H1 (cell line): ENCODE measurements around the gene ERGIC3.

Source experiments
- BRCA1 ChIP-seq: IDR thresholded peaks from 2 replicates; pipeline ENCODE4 v1.6.1; 2012; ENCODE audit warnings: low read depth, low read length, improper control_type of control experiment
- EZH2 ChIP-seq: fragments of 200-600 bp; sonication (generic); IDR thresholded peaks from 2 replicates; pipeline ENCODE4 v1.7.1; 2012; ENCODE audit warnings: low read depth, mild to moderate bottlenecking, moderate library complexity, low read length, inconsistent platforms; ENCODE audit not compliant: severe bottlenecking
- GABPA ChIP-seq: IDR thresholded peaks from 2 replicates; pipeline ENCODE4 v1.6.1; 2011; ENCODE audit warnings: mild to moderate bottlenecking, low read length, moderate library complexity, borderline replicate concordance; ENCODE audit not compliant: insufficient read depth
- JUND ChIP-seq: IDR thresholded peaks from 2 replicates; pipeline ENCODE4 v1.6.1; 2011; ENCODE audit warnings: mild to moderate bottlenecking, improper control_type of control experiment, low read length
- POLR2A ChIP-seq, 2 experiments: IDR thresholded peaks; 1 replicate in 1 of 2; 2 replicates in 1 of 2; pipeline ENCODE4 v1.6.1; 2011; ENCODE audit warnings: low read depth in 2 of 2, low read length in 2 of 2, mild to moderate bottlenecking in 2 of 2; ENCODE audit errors: control extremely low read depth in 1 of 2
- RAD21 ChIP-seq, 2 experiments: IDR thresholded peaks in 1 of 2; conservative IDR thresholded peaks in 1 of 2; 2 replicates each; pipeline ENCODE4 v1.6.1; 2011; ENCODE audit warnings: low read depth in 2 of 2, low read length in 2 of 2, improper control_type of control experiment in 1 of 2, inconsistent platforms in 1 of 2, mild to moderate bottlenecking in 1 of 2, moderate library complexity in 1 of 2
- SRF ChIP-seq: IDR thresholded peaks from 2 replicates; pipeline ENCODE4 v1.6.1; 2011; ENCODE audit warnings: mild to moderate bottlenecking, low read depth, low read length, moderate library complexity
- TAF1 ChIP-seq: IDR thresholded peaks from 2 replicates; pipeline ENCODE4 v1.6.1; 2011; ENCODE audit warnings: mild to moderate bottlenecking, low read depth, low read length
- TBP ChIP-seq: IDR thresholded peaks from 2 replicates; pipeline ENCODE4 v1.6.1; 2011; ENCODE audit warnings: low read depth, low read length, improper control_type of control experiment
- TF ChIP-seq, protein P1 (sequence below), 3 experiments: IDR thresholded peaks; 1 replicate in 2 of 3; 2 replicates in 1 of 3; pipeline versions ENCODE4 v1.5.1 to v1.6.1; 2011; ENCODE audit warnings: low read length in 3 of 3, mild to moderate bottlenecking in 3 of 3, inconsistent platforms in 2 of 3, low read depth in 1 of 3, moderate library complexity in 1 of 3; ENCODE audit not compliant: insufficient read depth in 1 of 3; ENCODE audit errors: control extremely low read depth in 1 of 3
- TF ChIP-seq, protein P2 (sequence below): IDR thresholded peaks from 2 replicates; pipeline ENCODE4 v1.6.1; 2011; ENCODE audit warnings: low read depth, mild to moderate bottlenecking, low read length; ENCODE audit not compliant: insufficient read depth

DNA sequence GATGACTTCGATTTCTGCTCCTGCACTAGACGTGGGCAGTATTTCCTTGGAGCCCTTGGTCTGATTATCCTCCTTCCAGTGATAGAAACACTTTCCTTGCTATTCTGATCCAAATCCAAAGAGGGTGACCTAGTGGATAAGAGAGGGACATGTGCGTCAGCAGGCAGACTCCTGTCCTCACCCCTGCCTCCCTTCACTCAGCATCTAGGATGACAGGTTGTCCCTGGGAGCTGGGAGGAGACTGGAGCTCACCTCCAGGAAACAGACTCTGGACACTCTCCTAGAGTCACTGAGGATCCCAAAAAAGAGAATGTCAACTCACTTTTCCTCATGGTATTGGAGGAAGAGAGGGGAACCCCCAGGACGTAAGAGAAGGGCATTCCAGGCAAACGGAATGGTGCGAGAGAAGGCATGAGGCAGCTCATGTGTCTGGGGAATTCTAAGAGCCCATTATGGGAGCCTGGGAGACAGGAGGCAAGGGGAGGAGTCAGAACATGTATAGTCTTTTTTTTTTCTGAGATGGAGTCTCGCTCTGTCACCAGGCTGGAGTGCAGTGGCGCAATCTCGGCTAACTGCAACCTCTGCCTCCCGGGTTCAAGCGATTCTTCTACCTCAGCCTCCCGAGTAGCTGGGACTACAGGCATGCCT is 14.6 kb upstream of the ERGIC3 start:
- TF ChIP-seq, protein P1, sequence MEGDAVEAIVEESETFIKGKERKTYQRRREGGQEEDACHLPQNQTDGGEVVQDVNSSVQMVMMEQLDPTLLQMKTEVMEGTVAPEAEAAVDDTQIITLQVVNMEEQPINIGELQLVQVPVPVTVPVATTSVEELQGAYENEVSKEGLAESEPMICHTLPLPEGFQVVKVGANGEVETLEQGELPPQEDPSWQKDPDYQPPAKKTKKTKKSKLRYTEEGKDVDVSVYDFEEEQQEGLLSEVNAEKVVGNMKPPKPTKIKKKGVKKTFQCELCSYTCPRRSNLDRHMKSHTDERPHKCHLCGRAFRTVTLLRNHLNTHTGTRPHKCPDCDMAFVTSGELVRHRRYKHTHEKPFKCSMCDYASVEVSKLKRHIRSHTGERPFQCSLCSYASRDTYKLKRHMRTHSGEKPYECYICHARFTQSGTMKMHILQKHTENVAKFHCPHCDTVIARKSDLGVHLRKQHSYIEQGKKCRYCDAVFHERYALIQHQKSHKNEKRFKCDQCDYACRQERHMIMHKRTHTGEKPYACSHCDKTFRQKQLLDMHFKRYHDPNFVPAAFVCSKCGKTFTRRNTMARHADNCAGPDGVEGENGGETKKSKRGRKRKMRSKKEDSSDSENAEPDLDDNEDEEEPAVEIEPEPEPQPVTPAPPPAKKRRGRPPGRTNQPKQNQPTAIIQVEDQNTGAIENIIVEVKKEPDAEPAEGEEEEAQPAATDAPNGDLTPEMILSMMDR (IDR thresholded peaks at IDR 0.05; ENCODE audit: control extremely low read depth in 1 of 3, insufficient read depth in 1 of 3, low read depth in 1 of 3, low read length in 3 of 3) = no peak
- TF ChIP-seq BRCA1 = no peak
- no peak for TF ChIP-seq EZH2
- no peak for TF ChIP-seq SRF
- TF ChIP-seq, protein P2, sequence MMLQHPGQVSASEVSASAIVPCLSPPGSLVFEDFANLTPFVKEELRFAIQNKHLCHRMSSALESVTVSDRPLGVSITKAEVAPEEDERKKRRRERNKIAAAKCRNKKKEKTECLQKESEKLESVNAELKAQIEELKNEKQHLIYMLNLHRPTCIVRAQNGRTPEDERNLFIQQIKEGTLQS = no peak
- TF ChIP-seq POLR2A (IDR thresholded peaks at IDR 0.05; ENCODE audit: control extremely low read depth in 1 of 2, low read depth in 2 of 2, low read length in 2 of 2) = no peak
- no peak for TF ChIP-seq GABPA
- TF ChIP-seq TAF1 = no peak
- no peak for TF ChIP-seq RAD21 (IDR thresholded peaks at IDR 0.05 in 1 of 2, conservative IDR thresholded peaks at IDR 0.05 in 1 of 2; ENCODE audit: low read depth in 2 of 2, low read length in 2 of 2)
- TF ChIP-seq TBP = no peak
- TF ChIP-seq JUND = no peak
